HCT116 (cell line): Measurements from ENCODE around the gene MFSD6L.

ENCODE experiments used
- CEBPB ChIP-seq: IDR thresholded peaks from 2 replicates; pipeline ENCODE4 v1.6.1; 2012; ENCODE audit warnings: low read depth
- CTCF ChIP-seq, 3 experiments: fragments of 200-600 bp in 1 of 3; sonication (generic) in 1 of 3; IDR thresholded peaks in 2 of 3; conservative IDR thresholded peaks in 1 of 3; 2 replicates each; pipeline ENCODE4 v1.5.1; 2012 to 2017; ENCODE audit warnings: low read depth in 2 of 3, low read length in 2 of 3, antibody characterized with exemption in 1 of 3, borderline replicate concordance in 1 of 3, control low read depth in 1 of 3, mild to moderate bottlenecking in 1 of 3, mixed read lengths in 1 of 3, mixed run types in 1 of 3, moderate library complexity in 1 of 3; ENCODE audit not compliant: insufficient read depth in 1 of 3
- EZH2 ChIP-seq: fragments of 200-600 bp; sonication (generic); IDR thresholded peaks from 2 replicates; pipeline ENCODE4 v1.6.1; 2017; ENCODE audit warnings: antibody characterized with exemption, mixed run types
- JUND ChIP-seq: IDR thresholded peaks from 2 replicates; pipeline ENCODE4 v1.6.1; 2012
- POLR2A ChIP-seq: IDR thresholded peaks from 2 replicates; pipeline ENCODE4 v1.7.0; 2011; ENCODE audit warnings: borderline replicate concordance; ENCODE audit not compliant: insufficient read depth, insufficient read length; ENCODE audit errors: extremely low read depth

- TF ChIP-seq JUND (no peak), EZH2 (no peak), CTCF (IDR thresholded peaks at IDR 0.05 in 2 of 3, conservative IDR thresholded peaks at IDR 0.05 in 1 of 3; ENCODE audit: borderline replicate concordance in 1 of 3, insufficient read depth in 1 of 3, low read depth in 2 of 3, low read length in 2 of 3) (no peak), POLR2A (no peak), CEBPB (no peak)
Observed at GRCh38 chr17:8791910-8792270, 7.3 kb downstream of the MFSD6L start.
